Chondrocyte (in vitro differentiated cells): Measurements from ENCODE around the gene HLA-DPA1. TPM values are rescaled to one million over a fixed set of nuclear protein-coding genes. Genes with fewer than 3 reads are reported as not detected.

Source experiments
- DNase-seq: peaks from one replicate; pipeline ENCODE4 v3.0.0; 2021; ENCODE audit warnings: mixed read lengths, low spot score
- H3K27ac Mint-ChIP-seq: one replicate; pipeline ENCODE4 v1.8.0; 2021; ENCODE audit warnings: mild to moderate bottlenecking, moderate library complexity, mixed read lengths; ENCODE audit not compliant: unreplicated experiment
- H3K27me3 Mint-ChIP-seq: 2 replicates; pipeline ENCODE4 v1.8.0; 2021; ENCODE audit warnings: low read depth, mixed read lengths
- H3K36me3 Mint-ChIP-seq: 2 replicates; pipeline ENCODE4 v1.8.0; 2021; ENCODE audit warnings: low read depth, mixed read lengths
- H3K4me1 Mint-ChIP-seq: 2 replicates; pipeline ENCODE4 v1.8.0; 2021; ENCODE audit warnings: low read depth, mild to moderate bottlenecking, mixed read lengths
- H3K4me3 Mint-ChIP-seq: one replicate; pipeline ENCODE4 v1.8.0; 2021; ENCODE audit warnings: mild to moderate bottlenecking, moderate library complexity, mixed read lengths; ENCODE audit not compliant: unreplicated experiment
- H3K9me3 Mint-ChIP-seq: 2 replicates; pipeline ENCODE4 v1.8.0; 2021; ENCODE audit warnings: low read depth, mixed read lengths
- CTCF ChIP-seq: fragments of 200-600 bp; sonication (generic); IDR thresholded peaks from 2 replicates; pipeline ENCODE4 v1.5.0; 2021; ENCODE audit warnings: antibody characterized with exemption, mild to moderate bottlenecking, moderate library complexity
- total RNA-seq: library from RNA; stranded (reverse); gene quantifications from 3 replicates; pipeline ENCODE4 v1.2.1, GENCODE V29; 2021

HLA-DPA1 gene
- total RNA-seq, 1 donor from 2014 or later, result 1.3 TPM

- no peak for DNase-seq
- H3K4me3 Mint-ChIP-seq, result no peak overlapping the region
- no peaks in the 10 kb centered on the region for H3K4me1 Mint-ChIP-seq
- H3K9me3 Mint-ChIP-seq, result peaks cover 3% of the 10 kb centered on the region
- no peaks in the 10 kb centered on the region for H3K36me3 Mint-ChIP-seq
- H3K27me3 Mint-ChIP-seq, result peaks cover 66% of the 10 kb centered on the region
- TF ChIP-seq CTCF, result no peak
- H3K27ac Mint-ChIP-seq, result no peak overlapping the region
Observed at GRCh38 chr6:33049323-33050013, 24.0 kb downstream of the HLA-DPA1 start.

GRCh38 chr6:33040157-33040556 is 33.3 kb downstream of the HLA-DPA1 start:
- no peak overlapping the region for H3K27ac Mint-ChIP-seq
- peaks cover 23% of the 10 kb centered on the region for H3K9me3 Mint-ChIP-seq
- no peaks in the 10 kb centered on the region for H3K36me3 Mint-ChIP-seq
- no peak overlapping the region for H3K4me3 Mint-ChIP-seq
- DNase-seq, result no peak
- peaks cover 66% of the 10 kb centered on the region for H3K27me3 Mint-ChIP-seq
- no peak for TF ChIP-seq CTCF
- no peaks in the 10 kb centered on the region for H3K4me1 Mint-ChIP-seq

- Mint-ChIP-seq H3K4me3 (no peak overlapping the region), H3K27me3 (peaks cover 73% of the 10 kb centered on the region), H3K36me3 (no peaks in the 10 kb centered on the region), H3K4me1 (no peaks in the 10 kb centered on the region), H3K9me3 (peaks cover 14% of the 10 kb centered on the region), H3K27ac (no peak overlapping the region)
- TF ChIP-seq CTCF, result no peak
- DNase-seq, result no peak
Observed at GRCh38 chr6:33036535-33036934, 36.9 kb downstream of the HLA-DPA1 start.

- Mint-ChIP-seq H3K4me1 (no peaks in the 10 kb centered on the region), H3K4me3 (no peak overlapping the region)
Observed at GRCh38 chr6:33034554-33034953, 38.9 kb downstream of the HLA-DPA1 start.

GRCh38 chr6:33030245-33030644 is 43.2 kb downstream of the HLA-DPA1 start:
- no peak for TF ChIP-seq CTCF
- Mint-ChIP-seq H3K36me3 (no peaks in the 10 kb centered on the region), H3K27ac (no peak overlapping the region), H3K4me1 (no peaks in the 10 kb centered on the region), H3K4me3 (no peak overlapping the region), H3K9me3 (peaks cover 12% of the 10 kb centered on the region), H3K27me3 (peaks cover 80% of the 10 kb centered on the region)
- DNase-seq, result no peak

More at GRCh38 chr6:33034554-33034953, 38.9 kb downstream of the HLA-DPA1 start:
- H3K27ac Mint-ChIP-seq, result no peak overlapping the region
- no peaks in the 10 kb centered on the region for H3K36me3 Mint-ChIP-seq
- peaks cover 14% of the 10 kb centered on the region for H3K9me3 Mint-ChIP-seq
- DNase-seq, result no peak
- TF ChIP-seq CTCF, result no peak
- H3K27me3 Mint-ChIP-seq, result peaks cover 80% of the 10 kb centered on the region
